GM21786 (cell line): ENCODE measurements around the gene RIT1.
"Not testable (repeated sequence)": the region's sequence is repeated elsewhere in the genome, so short reads cannot be mapped to it uniquely, and the experiment has no call there.

Experiments
- ATAC-seq: cut with Tn5 transposase; IDR thresholded peaks from one replicate; pipeline ENCODE4 v1.9.1; 2021; ENCODE audit not compliant: unreplicated experiment

Gene RIT1

DNA sequence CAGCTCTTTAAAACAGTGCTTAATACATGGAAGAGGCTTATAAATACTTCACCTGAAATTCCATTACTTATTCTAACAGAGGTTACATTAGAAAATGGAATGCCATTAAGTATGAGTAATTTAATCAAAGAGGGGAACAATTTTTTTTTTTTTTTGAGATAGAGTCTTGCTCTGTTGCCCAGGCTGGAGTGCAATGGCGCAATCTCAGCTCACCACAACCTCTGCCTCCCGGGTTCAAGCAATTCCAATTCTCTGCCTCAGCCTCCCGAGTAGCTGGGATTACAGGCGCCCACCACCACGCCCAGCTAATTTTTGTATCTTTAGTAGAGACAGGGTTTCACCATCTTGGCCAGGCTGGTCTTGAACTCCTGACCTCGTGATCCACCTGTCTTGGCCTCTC is 15.5 kb downstream of the RIT1 start:
- ATAC-seq = not testable (repeated sequence)

DNA sequence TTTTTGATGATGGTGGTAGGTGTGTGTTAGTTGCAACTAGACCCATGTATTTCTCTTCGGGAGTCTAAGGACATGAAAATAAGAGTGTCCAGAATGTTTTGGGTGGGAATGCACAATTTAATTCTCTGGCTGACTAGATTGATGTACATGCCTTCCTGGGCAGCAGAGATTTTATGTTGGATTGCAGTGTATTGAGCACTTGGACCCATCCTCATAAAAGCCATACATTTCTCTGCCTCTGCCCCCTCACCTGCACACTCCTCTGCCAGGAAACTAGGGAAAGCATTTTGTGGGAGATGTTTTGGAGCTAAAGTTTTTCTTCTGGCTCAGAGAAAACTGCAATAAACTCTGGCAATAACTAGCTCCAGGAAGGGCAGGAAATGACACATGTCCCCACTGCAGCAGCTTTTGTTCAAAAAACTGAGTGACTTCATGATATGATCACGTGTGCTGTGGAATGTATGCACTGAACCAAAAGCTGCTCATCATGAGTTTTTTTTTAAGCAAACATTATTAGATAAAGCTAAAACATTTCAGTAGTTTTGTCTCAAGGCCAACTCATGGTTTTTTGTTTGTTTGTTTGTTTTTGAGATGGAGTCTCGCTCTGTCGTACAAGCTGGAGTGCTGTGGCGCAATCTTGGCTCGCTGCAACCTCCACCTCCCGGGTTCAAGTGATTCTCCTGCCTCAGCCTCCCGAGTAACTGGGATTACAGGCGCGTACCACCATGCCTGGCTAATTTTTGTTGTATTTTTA is 17.6 kb downstream of the RIT1 start:
- ATAC-seq = no peak

DNA sequence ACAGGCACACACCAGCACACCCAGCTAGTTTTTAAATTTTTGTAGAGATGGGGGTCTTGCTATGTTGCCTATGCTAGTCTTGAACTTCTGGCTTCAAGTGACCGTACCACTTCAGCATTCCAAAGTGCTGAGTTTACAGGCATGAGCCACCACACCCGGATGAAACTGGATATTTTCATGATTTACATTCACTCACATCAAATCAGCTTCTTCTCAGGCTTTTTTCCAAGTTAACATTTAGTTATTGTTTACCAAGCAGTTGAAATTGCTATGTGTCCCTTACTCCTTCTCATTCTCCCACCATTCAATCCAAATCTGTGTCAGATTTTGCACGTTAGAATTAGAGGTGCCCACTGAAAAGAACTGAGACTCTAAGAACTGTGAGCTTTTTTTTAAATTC is 18.4 kb downstream of the RIT1 start:
- no peak for ATAC-seq

DNA sequence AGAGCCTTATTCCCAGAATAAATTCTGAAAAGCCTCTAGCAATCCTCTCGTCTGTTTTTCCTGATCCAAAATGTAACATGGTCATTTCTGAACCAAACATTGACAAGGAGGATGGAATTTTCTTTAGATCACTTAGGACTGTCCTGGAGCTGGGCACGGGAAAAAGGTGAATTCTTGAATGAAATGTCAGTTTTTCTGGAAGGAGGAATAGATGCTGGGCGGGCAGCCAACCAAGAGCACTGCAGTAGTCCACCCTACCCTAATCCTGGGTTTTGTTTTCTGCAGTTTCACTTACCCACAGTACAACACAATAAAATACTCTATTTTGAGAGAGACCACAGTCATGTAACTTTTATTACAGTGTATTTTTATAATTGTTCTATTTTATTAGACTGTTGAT is 20.9 kb downstream of the RIT1 start:
- ATAC-seq = no peak

DNA sequence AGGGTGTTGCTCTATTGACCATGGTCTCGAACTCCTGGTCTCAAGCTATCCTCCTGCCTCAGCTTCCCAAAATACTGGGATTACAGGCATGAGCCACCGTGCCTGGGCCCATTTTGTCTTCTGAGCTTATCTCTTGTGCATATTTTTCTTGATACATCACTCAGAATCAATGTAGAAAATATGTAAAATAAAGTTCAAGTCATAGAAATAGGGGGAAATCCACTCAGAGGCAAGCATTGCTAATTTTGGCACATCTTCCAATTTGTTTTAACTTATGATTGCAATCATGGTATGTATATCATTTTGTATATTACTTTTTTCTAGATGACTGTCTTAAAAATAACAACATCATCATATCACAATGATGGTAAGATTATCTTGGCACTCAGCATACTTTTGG is 21.6 kb downstream of the RIT1 start:
- ATAC-seq = no peak

DNA sequence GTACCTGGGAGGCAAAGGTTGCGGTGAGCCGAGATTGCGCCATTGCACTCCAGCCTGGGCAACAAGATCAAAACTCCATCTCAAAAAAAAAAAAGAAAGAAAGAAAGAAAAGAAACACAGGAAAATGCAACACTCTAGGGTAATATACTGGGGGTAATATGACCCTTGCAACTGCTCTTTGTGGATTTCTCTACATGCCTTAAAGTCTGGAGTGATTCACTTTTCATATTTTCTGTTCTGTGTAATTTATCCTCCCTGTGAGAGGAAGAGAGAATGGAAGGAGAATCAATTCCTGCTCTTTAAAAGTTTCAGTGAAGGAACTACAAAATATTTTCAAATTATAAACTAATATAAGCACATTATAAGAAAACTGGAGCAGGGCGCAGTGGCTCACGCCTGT is 22.7 kb downstream of the RIT1 start:
- ATAC-seq = no peak

DNA sequence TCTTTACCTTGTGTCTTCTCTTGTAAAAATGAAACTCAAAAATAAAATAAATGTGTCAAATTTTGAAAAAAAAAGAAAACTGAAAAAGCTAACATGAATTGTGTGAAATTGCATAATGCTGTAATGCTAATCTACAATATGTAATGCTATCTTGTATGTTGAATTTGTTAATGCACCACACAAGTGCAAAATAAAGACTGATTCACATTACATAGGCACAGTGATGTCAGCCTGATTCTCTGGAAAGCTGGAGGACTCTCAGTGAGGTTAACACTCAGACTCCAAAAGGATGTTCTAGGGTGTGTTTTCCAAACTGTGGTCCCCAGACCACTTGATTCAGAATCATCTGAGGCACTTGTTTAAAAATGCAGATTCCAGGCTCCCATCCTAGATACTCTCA is 26.2 kb downstream of the RIT1 start:
- ATAC-seq = no peak

DNA sequence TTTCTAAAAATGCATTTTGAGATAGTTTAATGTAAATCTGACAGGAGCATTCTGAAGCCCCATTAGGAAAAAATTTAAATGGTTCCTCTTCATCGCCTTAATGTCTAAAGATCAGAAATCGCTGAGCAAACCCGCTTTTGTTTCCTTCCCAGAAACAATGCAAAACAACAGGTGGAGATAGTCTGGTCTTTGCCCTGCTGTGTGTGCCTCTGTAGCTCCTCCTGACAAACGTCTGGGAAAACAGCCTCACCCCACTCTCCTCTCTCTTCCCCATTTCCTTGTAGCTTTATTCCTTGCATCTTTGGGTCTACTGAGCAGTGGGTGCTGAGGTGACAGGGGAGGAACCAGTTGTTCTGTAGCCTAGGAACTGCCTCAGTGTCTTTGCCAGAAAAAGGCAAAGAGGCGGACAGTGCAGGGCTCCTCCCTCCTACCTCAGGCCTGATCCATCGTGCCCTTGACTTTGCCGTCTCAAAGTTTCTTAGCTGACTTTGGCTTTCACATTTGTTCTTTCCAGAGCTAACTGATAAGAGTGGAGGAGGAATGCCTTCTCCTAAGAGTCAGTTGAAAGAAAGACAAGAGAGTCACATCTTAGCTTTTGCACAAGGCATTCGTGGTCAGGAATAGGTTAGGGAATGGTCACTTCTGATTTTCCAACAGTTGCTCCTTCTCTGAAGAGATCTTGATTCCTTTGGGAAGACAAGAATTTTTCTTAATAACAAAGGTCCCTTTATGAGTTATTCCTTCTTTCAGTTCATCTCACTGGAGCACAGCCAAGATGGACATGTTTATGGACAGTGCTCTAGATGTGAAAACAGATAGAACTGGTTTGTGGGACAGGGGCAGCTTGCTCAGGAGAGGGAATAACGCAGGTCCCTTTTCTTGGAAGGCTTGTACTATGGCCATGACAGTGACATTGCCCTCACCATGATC is 26.9 kb downstream of the RIT1 start:
- ATAC-seq = no peak

DNA sequence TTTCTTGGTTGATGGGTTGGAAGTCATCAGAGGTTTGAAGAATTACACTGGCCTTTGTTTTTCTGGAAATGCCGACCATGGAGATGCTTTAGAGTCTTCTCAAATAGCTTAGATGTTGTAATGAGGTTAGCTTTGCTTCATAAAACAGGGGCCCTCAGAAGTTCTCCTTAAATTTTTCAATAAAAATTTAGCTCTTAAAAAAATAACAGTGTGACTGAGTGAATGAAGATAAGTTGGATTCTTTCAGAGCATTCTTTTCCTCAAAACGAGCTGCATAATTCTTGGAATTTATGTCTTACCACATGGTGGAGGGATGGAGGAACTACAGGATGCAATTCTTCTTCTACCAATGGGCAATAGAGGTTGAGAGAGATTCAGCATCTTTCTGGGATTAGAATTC is 28.4 kb downstream of the RIT1 start:
- no peak for ATAC-seq

DNA sequence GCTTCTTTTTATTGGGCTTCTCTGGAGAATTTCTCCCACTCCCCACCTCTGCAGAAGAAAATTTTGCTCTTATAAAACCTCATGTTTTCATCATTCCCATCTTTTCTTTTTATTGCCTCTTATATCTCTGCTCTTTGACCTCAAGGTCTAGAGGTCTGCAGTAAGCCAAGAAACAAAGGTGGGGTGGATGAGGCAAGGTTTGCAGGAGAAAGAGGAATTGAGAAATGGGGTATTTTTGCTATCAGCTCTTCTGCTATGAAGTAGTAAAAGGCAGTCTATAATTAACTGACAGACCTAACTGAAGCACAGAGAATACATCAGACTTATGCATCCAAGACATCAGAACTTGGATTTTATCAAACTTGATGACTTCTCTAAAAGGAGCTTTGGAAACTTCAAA is 28.9 kb downstream of the RIT1 start:
- ATAC-seq = no peak

DNA sequence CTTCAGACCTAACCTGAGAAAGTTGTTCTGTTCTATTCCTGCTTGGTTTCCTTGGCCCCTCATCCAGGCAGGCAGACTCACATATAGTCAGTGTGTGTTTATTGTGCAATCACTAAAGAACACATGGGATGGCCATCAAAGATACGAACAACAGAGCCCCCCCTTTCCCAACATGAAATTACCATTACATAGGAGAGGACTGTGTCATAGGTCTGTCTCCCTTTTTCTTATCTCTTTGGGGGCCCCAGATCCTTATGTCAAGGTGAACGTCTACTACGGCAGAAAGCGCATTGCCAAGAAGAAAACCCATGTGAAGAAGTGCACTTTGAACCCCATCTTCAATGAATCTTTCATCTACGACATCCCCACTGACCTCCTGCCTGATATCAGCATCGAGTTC is 30.2 kb downstream of the RIT1 start:
- no peak for ATAC-seq

DNA sequence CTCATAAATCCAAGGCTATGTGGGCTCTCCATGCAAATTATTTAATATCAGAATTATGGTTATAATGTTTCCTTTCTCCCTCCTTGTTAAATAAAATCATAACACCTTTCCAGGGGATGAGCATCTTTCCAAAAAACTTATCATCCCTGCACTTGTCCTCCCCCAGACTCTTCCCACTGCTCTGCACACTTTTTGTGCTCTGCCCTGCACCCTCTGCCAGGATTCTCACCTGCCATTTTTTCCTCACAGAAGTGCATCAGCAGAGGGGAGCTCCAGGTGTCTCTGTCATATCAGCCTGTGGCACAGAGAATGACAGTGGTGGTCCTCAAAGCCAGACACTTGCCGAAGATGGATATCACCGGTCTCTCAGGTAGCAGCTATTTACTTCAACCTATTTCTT is 30.9 kb downstream of the RIT1 start:
- no peak for ATAC-seq

DNA sequence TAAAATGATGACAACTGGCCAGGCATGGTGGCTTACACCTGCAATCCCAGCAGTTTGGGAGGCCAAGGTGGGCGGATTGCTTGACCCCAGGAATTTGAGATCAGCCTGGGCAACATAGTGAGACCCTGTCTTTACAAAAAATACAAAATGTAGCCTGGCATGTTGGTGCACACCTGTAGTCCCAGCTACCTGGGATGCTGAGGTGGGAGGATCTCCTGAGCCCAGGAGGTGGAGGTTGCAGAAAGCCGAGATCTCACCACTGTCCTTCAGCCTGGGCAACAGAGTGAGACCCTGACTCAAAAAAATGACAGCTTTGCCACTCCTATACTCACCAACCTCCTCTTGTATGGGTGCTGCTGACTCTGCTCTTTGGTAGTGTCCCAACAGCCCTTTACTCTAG is 33.2 kb downstream of the RIT1 start:
- ATAC-seq = no peak

DNA sequence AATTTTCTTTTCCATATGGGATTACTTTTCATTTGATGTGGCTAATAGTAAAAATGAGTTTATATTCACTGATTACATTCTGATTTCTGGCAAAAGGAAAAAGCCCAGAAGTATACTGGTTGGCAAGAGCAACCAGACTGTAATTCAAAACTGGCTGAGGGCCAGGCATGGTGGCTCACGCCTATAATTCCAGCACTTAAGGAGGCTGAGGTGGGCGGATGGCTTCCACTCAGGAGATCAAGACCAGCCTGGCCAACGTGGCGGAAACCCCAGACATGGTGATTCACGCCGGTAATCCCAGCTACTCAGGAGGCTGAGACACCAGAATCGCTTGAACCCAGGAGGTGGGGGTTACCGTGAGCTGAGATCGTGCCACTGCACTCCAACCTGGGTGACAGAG is 37.3 kb downstream of the RIT1 start:
- ATAC-seq = no peak

DNA sequence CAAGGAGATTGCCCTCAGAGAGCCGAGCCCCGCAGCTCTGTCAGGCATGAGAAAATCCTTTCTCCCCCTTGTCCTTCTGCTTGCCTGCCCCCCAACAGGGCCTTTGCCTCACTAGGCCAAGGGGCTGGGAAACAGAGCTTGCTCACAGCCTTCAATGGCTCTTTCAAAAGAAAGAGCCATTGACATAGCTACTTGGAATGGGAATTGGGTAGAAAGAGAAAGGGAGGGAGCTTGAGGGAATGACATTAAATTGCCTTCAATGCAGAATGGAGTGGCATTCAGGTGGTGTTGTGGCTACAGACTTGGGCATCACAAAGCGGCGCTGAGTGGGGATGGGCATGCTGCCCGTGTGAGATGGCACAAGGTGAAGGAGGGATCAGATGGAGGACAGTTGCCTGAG is 38.6 kb downstream of the RIT1 start:
- ATAC-seq = no peak

DNA sequence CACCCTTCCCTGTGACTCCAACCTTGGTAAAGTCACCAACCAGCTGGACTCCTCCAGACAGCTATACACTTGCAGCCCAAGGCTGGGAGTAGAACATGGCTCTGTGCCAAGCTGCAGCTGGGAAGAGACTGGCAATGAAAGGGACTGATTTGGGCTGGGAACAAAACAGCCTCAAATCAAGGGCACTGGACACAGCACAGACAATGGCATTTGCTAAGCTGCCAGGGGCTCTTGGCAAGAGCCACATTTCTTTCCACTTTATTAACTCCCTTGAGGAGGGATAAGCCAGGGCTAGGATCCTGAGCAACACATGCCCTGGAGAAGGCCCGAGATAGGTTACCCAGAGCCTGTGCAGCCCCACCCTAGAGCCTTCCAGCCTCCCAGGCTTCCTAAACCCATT is 39.8 kb downstream of the RIT1 start:
- no peak for ATAC-seq

DNA sequence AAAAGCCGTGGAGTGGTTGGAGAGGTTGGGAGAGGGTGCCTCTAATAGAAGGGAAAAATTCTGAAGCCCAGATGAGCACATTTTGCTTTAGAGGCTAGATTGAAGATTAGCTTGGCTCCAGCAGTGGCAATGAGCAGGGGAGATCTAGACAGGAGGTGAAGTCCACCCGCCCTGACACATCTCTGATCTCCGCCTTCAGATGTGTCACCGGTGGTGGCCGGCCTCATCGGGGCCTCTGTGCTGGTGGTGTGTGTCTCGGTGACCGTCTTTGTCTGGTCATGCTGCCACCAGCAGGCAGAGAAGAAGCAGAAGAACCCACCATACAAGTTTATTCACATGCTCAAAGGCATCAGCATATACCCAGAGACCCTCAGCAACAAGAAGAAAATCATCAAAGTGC is 43.4 kb downstream of the RIT1 start:
- ATAC-seq = no peak

DNA sequence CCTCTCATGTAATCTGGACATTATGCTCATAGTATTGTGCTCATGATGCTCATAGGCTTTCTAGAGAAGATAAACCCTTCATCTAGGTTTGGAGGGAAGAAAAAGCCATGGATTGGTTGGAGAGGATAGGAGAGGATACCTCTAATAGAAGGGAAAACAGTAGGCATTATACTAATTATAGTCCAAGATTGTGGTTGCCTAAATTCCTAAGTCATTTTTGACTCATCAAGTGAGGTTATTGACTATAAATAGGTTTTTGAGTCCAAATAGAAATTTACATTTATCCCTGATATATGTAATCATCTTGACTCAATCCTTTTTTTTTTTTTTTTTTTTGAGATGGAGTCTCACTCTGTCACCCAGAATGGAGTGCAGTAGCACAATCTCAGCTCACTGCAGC is 46.8 kb downstream of the RIT1 start:
- ATAC-seq = no peak

DNA sequence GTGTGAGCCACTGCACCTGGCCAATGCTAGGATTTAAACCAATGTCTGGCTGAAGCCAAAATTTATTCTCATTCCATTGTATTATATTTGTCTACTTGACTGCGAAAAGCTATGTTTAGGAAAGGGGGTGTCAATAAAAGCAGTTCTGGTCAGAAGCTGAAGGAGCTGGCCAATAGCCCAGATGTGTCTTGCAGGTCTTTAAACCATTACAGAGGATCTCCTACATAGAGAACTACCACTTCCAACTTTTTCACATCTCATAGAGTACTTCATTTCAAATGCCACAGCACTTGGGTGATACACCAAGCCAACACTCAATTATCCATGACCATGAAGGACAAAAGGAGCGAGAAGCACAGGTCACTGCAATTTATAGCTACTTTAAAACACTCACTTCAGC is 49.3 kb downstream of the RIT1 start:
- ATAC-seq = no peak

DNA sequence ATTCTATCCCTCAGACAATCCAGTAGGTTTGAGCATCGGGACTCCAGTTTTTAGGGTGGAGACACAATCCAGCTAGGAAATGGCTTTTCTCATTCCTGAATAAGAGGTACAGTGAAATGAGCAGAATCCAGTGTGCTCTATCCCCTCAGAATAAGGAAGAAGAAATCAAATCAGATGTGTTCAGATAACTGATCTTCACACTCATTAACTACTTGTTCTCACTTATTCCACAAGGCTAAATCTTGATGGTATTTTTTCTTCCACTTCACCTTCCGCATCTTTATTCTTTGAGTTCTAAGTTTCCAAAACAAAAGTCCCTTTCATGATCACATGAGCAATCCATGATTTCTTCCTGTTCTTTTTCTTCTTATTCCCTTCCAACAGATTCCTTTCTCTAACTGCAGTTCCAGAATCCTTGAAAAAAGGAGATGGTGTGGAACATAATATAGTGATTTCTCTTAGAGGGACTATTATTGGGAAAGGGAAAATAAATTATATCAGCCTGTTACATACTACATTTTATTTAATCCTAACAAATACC is 50.1 kb downstream of the RIT1 start:
- ATAC-seq = no peak

DNA sequence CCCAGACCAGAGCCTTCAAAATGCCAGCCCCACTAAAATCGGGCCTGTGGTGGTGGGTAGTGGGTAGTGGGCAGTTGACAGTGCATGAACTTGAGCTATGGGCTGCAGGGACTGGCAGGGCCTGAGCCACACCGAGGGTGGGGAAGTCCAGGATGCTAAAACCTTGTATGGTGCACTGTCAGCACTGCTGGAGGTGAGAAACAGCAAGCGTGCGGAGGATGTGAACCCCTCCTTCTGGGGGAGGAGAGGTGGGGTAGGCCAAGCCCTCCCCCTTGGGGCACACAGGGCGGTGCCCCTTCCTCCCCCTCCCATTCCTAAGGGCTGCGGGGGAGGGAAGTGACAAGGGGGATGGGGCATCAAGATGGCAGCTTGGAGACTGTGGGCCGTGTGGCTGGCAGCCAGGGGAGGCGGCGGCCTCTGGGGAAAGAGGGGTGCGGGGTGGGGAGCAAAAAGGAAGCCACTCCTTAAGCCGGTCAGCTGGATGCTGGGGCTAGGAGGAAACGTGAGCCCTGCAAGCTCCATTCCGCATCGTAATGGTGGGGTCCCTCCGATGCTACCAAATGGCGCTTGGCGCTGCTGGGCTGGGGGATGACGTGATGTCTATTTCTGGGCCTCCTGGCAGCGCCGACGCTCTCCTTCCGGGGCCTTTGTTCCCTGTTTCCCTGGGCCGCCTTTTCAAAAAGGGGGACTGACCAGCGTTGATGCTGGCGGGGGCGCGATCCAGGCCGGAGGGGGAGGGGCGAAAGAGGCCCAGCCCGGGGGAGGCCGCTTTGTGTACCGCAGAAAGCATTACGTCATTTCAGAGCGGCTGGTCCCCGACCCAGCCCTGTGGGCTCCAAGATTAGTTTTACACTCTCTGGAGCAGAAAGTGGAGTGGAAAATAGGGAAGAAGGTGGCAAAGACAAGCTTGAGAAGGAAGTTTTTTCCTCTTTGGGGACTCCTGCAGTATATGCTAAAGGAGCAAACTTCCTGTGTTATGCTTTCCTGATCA is 51.0 kb downstream of the RIT1 start:
- ATAC-seq = no peak
